Loucy (cell line): ENCODE data around the gene ATP13A1.

Experiments
- H2AFZ ChIP-seq: fragments of 200-600 bp; sonication (generic); 2 replicates; pipeline ENCODE4 v1.6.0; 2016; ENCODE audit warnings: antibody characterized with exemption, mild to moderate bottlenecking, low read length, moderate library complexity
- H3F3A ChIP-seq: fragments of 200-600 bp; 2 replicates; pipeline ENCODE4 v1.6.0; 2016; ENCODE audit warnings: antibody characterized with exemption, low read depth, mild to moderate bottlenecking
- H3K27me3 ChIP-seq: fragments of 200-600 bp; sonication (generic); 2 replicates; pipeline ENCODE4 v1.6.1; 2014; ENCODE audit warnings: low read length, mild to moderate bottlenecking; ENCODE audit not compliant: insufficient read depth, poor library complexity, severe bottlenecking
- H3K36me3 ChIP-seq: fragments of 200-600 bp; sonication (generic); 2 replicates; pipeline ENCODE4 v1.6.1; 2016; ENCODE audit warnings: low read length; ENCODE audit not compliant: insufficient read depth
- H3K4me1 ChIP-seq: fragments of 200-600 bp; sonication (generic); 2 replicates; pipeline ENCODE4 v1.5.1; 2014; ENCODE audit warnings: low read length, mild to moderate bottlenecking; ENCODE audit not compliant: insufficient read depth, poor library complexity, severe bottlenecking
- H3K4me2 ChIP-seq: fragments of 200-600 bp; sonication (generic); 2 replicates; pipeline ENCODE4 v1.6.0; 2014; ENCODE audit warnings: antibody characterized with exemption, low read length, low read depth, mild to moderate bottlenecking; ENCODE audit not compliant: poor library complexity, severe bottlenecking
- H3K4me3 ChIP-seq: fragments of 200-600 bp; sonication (generic); 2 replicates; pipeline ENCODE4 v1.5.1; 2014; ENCODE audit warnings: low read length, mild to moderate bottlenecking, mixed read lengths; ENCODE audit not compliant: poor library complexity, severe bottlenecking
- H3K79me2 ChIP-seq: fragments of 200-600 bp; sonication (generic); 2 replicates; pipeline ENCODE4 v1.6.1; 2014; ENCODE audit warnings: low read length; ENCODE audit not compliant: insufficient read depth
- H3K9ac ChIP-seq: fragments of 200-600 bp; sonication (generic); 2 replicates; pipeline ENCODE4 v1.6.0; 2014; ENCODE audit warnings: mild to moderate bottlenecking, low read depth, low read length, moderate library complexity; ENCODE audit not compliant: poor library complexity, severe bottlenecking
- H3K9me2 ChIP-seq: fragments of 200-600 bp; sonication (generic); replicated peaks from 2 replicates; pipeline ENCODE4 v1.6.1; 2016; ENCODE audit warnings: low read depth, low read length, mixed read lengths
- H3K9me3 ChIP-seq: fragments of 200-600 bp; sonication (generic); 2 replicates; pipeline ENCODE4 v1.6.1; 2014; ENCODE audit warnings: mild to moderate bottlenecking, antibody characterized with exemption, low read length, low read depth; ENCODE audit not compliant: insufficient read depth
- H4K20me1 ChIP-seq: fragments of 200-600 bp; sonication (generic); 2 replicates; pipeline ENCODE4 v1.6.0; 2014; ENCODE audit warnings: antibody characterized with exemption, low read length, mild to moderate bottlenecking; ENCODE audit not compliant: insufficient read depth, poor library complexity, severe bottlenecking
- EZH2phosphoT487 ChIP-seq: fragments of 200-600 bp; IDR thresholded peaks from 2 replicates; pipeline ENCODE4 v1.6.1; 2018; ENCODE audit warnings: antibody characterized with exemption, mild to moderate bottlenecking, moderate library complexity, borderline replicate concordance
- TF ChIP-seq, protein P1 (sequence below): fragments of 200-600 bp; sonication (generic); conservative IDR thresholded peaks from 2 replicates; pipeline ENCODE4 v1.5.1; 2014; ENCODE audit warnings: mild to moderate bottlenecking, antibody characterized with exemption, low read length

Gene ATP13A1

GRCh38 chr19:19630062-19630414 lies 33.4 kb downstream of the ATP13A1 start:
- no peak overlapping the region for H2AFZ ChIP-seq
- H3K4me3 ChIP-seq, result no peak overlapping the region
- no peak overlapping the region for H3K4me2 ChIP-seq
- peaks cover 17% of the 10 kb centered on the region; the same call in 1 of the 2 replicates for H3K36me3 ChIP-seq
- H3K79me2 ChIP-seq, result no peaks in the 10 kb centered on the region
- TF ChIP-seq, protein P1, sequence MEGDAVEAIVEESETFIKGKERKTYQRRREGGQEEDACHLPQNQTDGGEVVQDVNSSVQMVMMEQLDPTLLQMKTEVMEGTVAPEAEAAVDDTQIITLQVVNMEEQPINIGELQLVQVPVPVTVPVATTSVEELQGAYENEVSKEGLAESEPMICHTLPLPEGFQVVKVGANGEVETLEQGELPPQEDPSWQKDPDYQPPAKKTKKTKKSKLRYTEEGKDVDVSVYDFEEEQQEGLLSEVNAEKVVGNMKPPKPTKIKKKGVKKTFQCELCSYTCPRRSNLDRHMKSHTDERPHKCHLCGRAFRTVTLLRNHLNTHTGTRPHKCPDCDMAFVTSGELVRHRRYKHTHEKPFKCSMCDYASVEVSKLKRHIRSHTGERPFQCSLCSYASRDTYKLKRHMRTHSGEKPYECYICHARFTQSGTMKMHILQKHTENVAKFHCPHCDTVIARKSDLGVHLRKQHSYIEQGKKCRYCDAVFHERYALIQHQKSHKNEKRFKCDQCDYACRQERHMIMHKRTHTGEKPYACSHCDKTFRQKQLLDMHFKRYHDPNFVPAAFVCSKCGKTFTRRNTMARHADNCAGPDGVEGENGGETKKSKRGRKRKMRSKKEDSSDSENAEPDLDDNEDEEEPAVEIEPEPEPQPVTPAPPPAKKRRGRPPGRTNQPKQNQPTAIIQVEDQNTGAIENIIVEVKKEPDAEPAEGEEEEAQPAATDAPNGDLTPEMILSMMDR, result no peak
- TF ChIP-seq EZH2phosphoT487, result no peak
- H3K9me2 ChIP-seq, result no peaks in the 10 kb centered on the region
- no peak overlapping the region for H3K9ac ChIP-seq
- no peaks in the 10 kb centered on the region for H3K27me3 ChIP-seq
- H3K4me1 ChIP-seq, result no peaks in the 10 kb centered on the region
- no peaks in the 10 kb centered on the region for H4K20me1 ChIP-seq
- no peaks in the 10 kb centered on the region for H3F3A ChIP-seq
- no peaks in the 10 kb centered on the region for H3K9me3 ChIP-seq

DNA sequence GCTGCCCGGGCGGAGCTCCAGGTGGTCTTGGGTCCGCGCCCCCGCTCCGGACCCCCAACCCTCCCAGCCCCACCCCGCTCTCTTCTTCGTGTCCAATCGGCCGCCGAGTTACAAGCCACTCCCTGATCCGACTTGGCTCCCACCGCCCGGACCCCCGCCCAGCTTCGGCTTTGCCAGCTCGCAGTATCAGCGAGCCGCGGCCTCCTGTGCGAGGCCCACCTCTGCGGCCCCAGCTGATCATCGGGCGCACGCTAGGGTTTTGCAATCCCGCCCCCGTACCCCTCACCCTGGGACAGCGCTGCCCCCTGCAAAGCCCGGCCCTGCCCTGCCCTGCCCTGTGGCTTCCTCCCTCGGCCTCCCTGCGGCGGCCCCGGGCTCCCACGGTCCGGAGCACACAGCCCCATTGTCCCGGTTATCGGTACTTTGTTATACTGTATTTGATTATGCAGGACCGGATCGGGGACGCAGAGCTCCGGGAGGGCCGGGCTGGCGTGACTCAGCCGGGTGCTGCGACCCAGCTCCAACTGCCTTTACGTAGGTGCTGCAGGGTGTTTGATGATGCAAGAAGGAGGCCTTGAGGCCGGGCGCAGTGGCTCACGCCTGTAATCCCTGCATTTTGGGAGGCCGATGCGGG lies 34.9 kb downstream of the ATP13A1 start:
- TF ChIP-seq, protein P1, result no peak
- TF ChIP-seq EZH2phosphoT487, result no peak
- Histone ChIP-seq H3K79me2 (no peaks in the 10 kb centered on the region), H3K9me2 (no peaks in the 10 kb centered on the region), H3K4me3 (no peak overlapping the region), H3K36me3 (0 out of 2 replicates have a peak, but pooled peaks cover 4% of the 10 kb centered on the region), H3K4me2 (no peak overlapping the region), H2AFZ (no peak overlapping the region), H3K9ac (no peak overlapping the region), H3K9me3 (no peaks in the 10 kb centered on the region), H4K20me1 (no peaks in the 10 kb centered on the region), H3K4me1 (no peaks in the 10 kb centered on the region), H3K27me3 (no peaks in the 10 kb centered on the region), H3F3A (no peaks in the 10 kb centered on the region)

DNA sequence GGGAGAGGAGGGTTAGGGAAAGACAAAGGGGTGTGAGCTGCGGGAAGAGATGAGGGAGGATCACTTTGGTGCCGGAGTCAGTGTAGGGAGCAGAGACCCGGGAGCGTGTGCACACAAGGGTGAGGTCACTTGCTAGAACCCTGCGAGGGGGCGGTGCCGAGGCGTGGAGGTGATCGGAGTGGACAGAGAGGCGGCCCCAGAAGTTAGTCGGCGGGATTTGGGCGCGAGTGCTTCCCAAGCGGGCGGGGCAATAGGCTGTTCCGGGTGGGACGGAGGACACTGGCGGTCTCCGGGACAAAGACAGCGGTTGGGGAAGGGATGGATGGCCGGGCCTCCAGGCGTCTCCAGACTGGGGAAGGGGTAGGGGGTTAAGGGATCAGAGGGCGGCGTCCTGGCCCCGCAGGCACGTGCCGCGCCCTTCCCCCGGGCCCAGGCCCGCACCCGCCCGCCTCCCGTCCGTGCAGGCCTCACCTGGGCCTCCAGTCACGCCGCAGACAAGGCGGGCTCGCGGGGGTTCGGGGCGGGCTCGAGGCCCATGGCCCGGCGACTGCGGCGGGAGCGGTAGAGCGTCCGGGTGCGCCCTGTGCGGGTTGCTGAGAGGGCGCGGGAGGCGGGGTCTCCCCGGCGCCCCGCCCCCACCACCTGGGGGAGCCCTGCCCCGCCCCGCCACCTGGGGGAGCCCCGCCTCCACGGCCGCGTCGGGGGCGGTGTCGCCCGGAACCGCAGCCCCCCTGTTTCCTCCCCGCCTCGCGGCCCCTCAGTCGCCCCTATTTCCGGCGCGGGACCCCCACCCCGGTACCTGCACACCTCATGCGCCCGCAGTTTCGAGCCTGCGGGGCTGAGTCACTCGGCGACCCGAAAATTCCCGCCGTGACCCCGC lies 35.6 kb downstream of the ATP13A1 start, which contains the start of gene LPAR2:
Gene LPAR2, minus strand, starts transcription at position 600 of the 880 bp plus-strand sequence. CDS start 945 bp downstream, outside the sequence.
- Histone ChIP-seq H4K20me1 (no peaks in the 10 kb centered on the region), H3K9me3 (no peaks in the 10 kb centered on the region), H3F3A (no peaks in the 10 kb centered on the region), H3K4me1 (no peaks in the 10 kb centered on the region), H3K4me3 (no peak within 1 kb of the TSS), H3K36me3 (no peaks in the 10 kb centered on the region), H3K4me2 (no peak within 1 kb of the TSS), H2AFZ (no peak within 1 kb of the TSS), H3K27me3 (no peaks in the 10 kb centered on the region), H3K79me2 (no peaks in the 10 kb centered on the region), H3K9me2 (no peaks in the 10 kb centered on the region), H3K9ac (no peak within 1 kb of the TSS)
- no peak for TF ChIP-seq EZH2phosphoT487
- TF ChIP-seq, protein P1, result no peak
